NCI-H2107 (cell line): ENCODE measurements around the gene LBX1.
"Not testable (repeated sequence)": the region's sequence is repeated elsewhere in the genome, so short reads cannot be mapped to it uniquely, and the experiment has no call there.

Source experiments
- DNase-seq: peaks from one replicate; lab custom pipeline; 2025; lab: John Stamatoyannopoulos, UW

The LBX1 gene

GRCh38 chr10:101202667-101203066 is 26.6 kb downstream of the LBX1 start:
- not testable (repeated sequence) for DNase-seq

GRCh38 chr10:101198326-101198977 is 30.8 kb downstream of the LBX1 start:
- DNase-seq, result not testable (repeated sequence)

- no peak for DNase-seq
Observed at GRCh38 chr10:101195921-101196320, 33.3 kb downstream of the LBX1 start.

- no peak for DNase-seq
Observed at GRCh38 chr10:101189461-101190401, 39.5 kb downstream of the LBX1 start.

- DNase-seq, result no peak
Observed at GRCh38 chr10:101188942-101189341, 40.3 kb downstream of the LBX1 start.

- no peak for DNase-seq
Observed at GRCh38 chr10:101183458-101184183, 45.6 kb downstream of the LBX1 start.

GRCh38 chr10:101182936-101183335 is 46.3 kb downstream of the LBX1 start:
- no peak for DNase-seq
